Central memory CD8-positive, alpha-beta T cell (primary cell): ENCODE results near the gene RNU11.
"Not testable (repeated sequence)": the region's sequence is repeated elsewhere in the genome, so short reads cannot be mapped to it uniquely, and the experiment has no call there.

Experiments used
- ATAC-seq: fragments of 150-1000 bp; cut with Tn5 transposase; replicated peaks from 2 replicates; pipeline ENCODE4 v1.10.0; 2022; ENCODE audit warnings: mild to moderate bottlenecking, moderate FRiP score, moderate number of reproducible peaks; ENCODE audit not compliant: poor library complexity, severe bottlenecking; ENCODE audit errors: extremely low read depth
- DNase-seq, 2 donors: peaks; one replicate each; pipeline ENCODE4 v3.0.0; 2021; ENCODE audit warnings: low spot score in 2 of 2
- H3K27ac Mint-ChIP-seq: one replicate; pipeline ENCODE4 v1.8.0; 2022; ENCODE audit warnings: low read depth, mild to moderate bottlenecking, moderate library complexity, mixed read lengths
- H3K27me3 Mint-ChIP-seq: one replicate; pipeline ENCODE4 v1.8.0; 2022; ENCODE audit warnings: mixed read lengths
- H3K36me3 Mint-ChIP-seq: one replicate; pipeline ENCODE4 v1.8.0; 2022; ENCODE audit warnings: mild to moderate bottlenecking, moderate library complexity, mixed read lengths; ENCODE audit not compliant: insufficient read depth
- H3K4me1 Mint-ChIP-seq: one replicate; pipeline ENCODE4 v1.8.0; 2022; ENCODE audit warnings: mixed read lengths
- H3K4me3 Mint-ChIP-seq: one replicate; pipeline ENCODE4 v1.8.0; 2022; ENCODE audit warnings: mild to moderate bottlenecking, moderate library complexity, mixed read lengths
- H3K9me3 Mint-ChIP-seq: one replicate; pipeline ENCODE4 v1.8.0; 2022; ENCODE audit warnings: mixed read lengths

The RNU11 gene

DNA sequence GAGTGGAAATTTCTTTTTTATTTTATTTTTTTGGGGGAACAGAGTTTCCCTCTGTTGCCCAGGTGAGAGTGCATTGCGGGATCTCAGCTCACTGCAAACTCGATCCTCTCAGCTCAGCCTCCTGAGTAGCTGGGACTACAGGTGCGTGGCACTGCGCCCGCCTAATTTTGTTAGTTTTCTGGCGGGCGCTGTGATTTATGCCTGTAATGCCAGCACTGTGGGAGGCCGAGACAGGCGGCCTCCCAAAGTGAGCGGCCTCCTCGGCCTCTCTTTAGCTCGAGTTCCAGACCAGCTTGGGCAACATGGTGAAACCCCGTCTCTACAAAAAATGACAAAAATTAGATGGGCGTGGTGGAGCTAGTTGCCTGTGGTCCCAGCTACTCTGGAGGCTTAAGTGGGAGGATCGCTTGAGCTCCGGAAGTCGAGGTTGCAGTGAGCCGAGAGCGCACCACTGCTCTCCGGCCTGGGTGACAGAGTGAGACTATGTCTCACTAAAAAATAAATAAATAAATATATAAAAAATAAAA is 22.9 kb downstream of the RNU11 start:
- ATAC-seq: no peak
- Mint-ChIP-seq H3K9me3 (no peaks in the 10 kb centered on the region), H3K27ac (no peak overlapping the region), H3K27me3 (no peaks in the 10 kb centered on the region), H3K36me3 (peaks cover 11% of the 10 kb centered on the region), H3K4me1 (peaks cover 17% of the 10 kb centered on the region), H3K4me3 (no peak overlapping the region)
- no peak for DNase-seq

DNA sequence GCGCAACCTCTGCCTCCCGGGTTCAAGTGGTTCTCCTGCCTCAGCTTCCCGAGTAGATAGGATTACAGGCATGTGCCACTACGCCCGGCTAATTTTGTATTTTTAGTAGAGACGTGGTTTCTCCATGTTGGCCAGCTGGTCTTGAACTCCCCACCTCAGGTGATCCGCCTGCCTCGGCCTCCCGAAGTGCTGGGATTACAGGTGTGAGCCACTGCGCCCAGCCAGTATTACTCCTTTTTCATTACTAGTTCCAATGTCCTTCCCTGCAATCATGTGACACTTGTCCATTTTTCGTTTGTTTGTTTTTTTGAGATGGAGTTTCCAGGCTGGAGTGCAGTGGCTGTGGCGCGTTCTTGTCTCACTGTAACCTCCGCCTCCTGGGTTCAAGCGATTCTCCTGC is 24.6 kb downstream of the RNU11 start:
- H3K27ac Mint-ChIP-seq, H3K27me3 Mint-ChIP-seq, H3K4me3 Mint-ChIP-seq, DNase-seq, H3K9me3 Mint-ChIP-seq, ATAC-seq: not testable (repeated sequence)
- Mint-ChIP-seq H3K36me3 (peaks cover 10% of the 10 kb centered on the region), H3K4me1 (peaks cover 17% of the 10 kb centered on the region)

DNA sequence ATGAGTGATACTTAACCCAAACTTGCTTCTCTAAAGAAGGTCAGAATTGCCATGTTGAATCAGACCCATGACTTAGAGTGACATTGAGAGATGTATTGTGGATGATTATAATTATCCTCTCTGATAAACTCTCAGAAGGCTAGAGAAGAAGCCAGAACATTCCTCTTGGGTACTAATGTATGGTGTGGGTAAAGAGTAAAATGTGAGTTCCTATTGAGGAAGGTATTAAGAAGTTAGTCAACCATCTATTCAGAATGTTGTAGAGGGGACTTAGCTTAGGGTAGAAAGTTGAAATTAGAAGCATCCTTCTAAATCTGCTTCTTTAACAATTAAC is 27.5 kb downstream of the RNU11 start:
- H3K27ac Mint-ChIP-seq: no peak overlapping the region
- H3K27me3 Mint-ChIP-seq: no peaks in the 10 kb centered on the region
- peaks cover 2% of the 10 kb centered on the region for H3K4me1 Mint-ChIP-seq
- no peak overlapping the region for H3K4me3 Mint-ChIP-seq
- DNase-seq (no peak), ATAC-seq (no peak)
- H3K36me3 Mint-ChIP-seq: peaks cover 6% of the 10 kb centered on the region
- H3K9me3 Mint-ChIP-seq: no peaks in the 10 kb centered on the region

DNA sequence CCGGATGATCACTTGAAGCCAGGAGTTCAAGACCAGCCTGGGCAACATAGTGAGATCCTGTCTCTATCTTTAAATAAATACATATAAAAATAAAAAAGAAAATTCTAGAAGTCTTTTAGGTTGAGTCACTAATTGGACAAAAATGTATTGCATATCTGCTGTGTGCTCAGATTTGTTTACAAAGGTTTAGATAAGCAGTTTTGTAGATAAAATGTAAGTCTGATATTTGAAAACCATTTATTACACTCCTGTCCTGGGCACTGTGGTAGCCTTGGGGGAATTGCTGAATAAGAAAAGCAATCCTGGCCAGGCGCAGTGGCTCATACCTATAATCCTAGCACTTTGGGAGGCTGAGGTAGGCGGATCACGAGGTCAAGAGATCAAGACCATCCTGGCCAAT is 31.8 kb downstream of the RNU11 start:
- DNase-seq: no peak
- H3K36me3 Mint-ChIP-seq: peaks cover 27% of the 10 kb centered on the region
- H3K4me1 Mint-ChIP-seq: peaks cover 5% of the 10 kb centered on the region

DNA sequence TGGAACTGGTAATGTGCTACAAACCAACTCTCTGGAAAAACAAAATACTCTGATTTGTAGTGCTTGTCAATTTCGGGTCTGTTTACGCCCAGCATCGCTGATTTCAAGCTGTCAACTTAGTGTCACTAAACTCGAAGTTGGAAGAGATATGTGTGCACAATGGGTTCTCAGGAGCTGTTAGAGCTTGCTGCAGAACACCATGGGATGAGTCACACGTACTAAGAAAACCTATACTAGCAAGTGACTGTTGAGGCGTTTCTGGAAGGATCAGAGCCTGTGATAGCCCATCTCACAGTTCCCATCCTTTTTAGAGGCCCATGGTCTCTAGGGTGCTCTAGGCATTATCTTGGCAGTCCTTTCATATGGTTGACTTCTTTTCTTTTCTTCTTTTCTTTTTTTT is 34.4 kb downstream of the RNU11 start:
- Mint-ChIP-seq H3K4me3 (no peak overlapping the region), H3K27ac (no peak overlapping the region), H3K4me1 (peaks cover 11% of the 10 kb centered on the region), H3K9me3 (no peaks in the 10 kb centered on the region), H3K27me3 (no peaks in the 10 kb centered on the region), H3K36me3 (peaks cover 36% of the 10 kb centered on the region)
- DNase-seq (no peak), ATAC-seq (no peak)

More for the DNA sequence above, 31.8 kb downstream of the RNU11 start:
- Mint-ChIP-seq H3K4me3 (no peak overlapping the region), H3K9me3 (no peaks in the 10 kb centered on the region), H3K27ac (no peak overlapping the region), H3K27me3 (no peaks in the 10 kb centered on the region)
- no peak for ATAC-seq

- DNase-seq (no peak), ATAC-seq (no peak)
- Mint-ChIP-seq H3K27ac (no peak overlapping the region), H3K4me3 (no peak overlapping the region), H3K27me3 (no peaks in the 10 kb centered on the region), H3K9me3 (no peaks in the 10 kb centered on the region), H3K36me3 (peaks cover 44% of the 10 kb centered on the region), H3K4me1 (peaks cover 11% of the 10 kb centered on the region)
Observed at GRCh38 chr1:28684937-28685336, 36.5 kb downstream of the RNU11 start.

DNA sequence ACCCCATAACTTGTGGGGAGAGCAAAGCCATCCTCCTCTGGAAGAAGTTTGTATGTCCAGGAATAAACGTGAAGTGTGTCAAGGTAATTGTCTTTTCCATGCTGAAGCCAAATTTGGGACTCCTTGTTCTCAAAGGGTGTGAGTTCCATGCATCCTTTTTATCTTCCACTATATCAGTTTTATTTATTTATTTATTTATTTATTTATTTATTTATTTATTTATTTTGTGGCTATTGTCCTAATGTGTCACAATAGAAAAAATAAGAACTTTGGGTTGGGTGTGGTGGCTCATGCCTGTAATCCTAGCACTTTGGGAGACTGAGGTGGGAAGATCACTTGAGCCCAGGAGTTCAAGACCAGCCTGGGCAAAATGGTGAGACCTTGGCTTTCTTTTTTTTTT is 43.2 kb downstream of the RNU11 start:
- H3K4me3 Mint-ChIP-seq, H3K9me3 Mint-ChIP-seq, H3K27me3 Mint-ChIP-seq, ATAC-seq, H3K4me1 Mint-ChIP-seq, H3K27ac Mint-ChIP-seq, DNase-seq: not testable (repeated sequence)
- H3K36me3 Mint-ChIP-seq: peaks cover 51% of the 10 kb centered on the region
